Retinal pigment epithelial cell (primary cell): ENCODE data around the gene JSRP1.

Experiments used
- DNase-seq: peaks from one replicate; pipeline ENCODE4 v3.0.0-alpha.2; 2010; ENCODE audit warnings: low read depth
- H3K4me3 ChIP-seq: 2 replicates; pipeline ENCODE4 v1.5.1; 2011; ENCODE audit warnings: mild to moderate bottlenecking, low read length, control low read depth, moderate library complexity
- TF ChIP-seq, protein P1 (sequence below): conservative IDR thresholded peaks from 2 replicates; pipeline ENCODE4 v1.5.1; 2011; ENCODE audit warnings: low read depth, low read length, control low read depth, inconsistent platforms

JSRP1 gene

DNA sequence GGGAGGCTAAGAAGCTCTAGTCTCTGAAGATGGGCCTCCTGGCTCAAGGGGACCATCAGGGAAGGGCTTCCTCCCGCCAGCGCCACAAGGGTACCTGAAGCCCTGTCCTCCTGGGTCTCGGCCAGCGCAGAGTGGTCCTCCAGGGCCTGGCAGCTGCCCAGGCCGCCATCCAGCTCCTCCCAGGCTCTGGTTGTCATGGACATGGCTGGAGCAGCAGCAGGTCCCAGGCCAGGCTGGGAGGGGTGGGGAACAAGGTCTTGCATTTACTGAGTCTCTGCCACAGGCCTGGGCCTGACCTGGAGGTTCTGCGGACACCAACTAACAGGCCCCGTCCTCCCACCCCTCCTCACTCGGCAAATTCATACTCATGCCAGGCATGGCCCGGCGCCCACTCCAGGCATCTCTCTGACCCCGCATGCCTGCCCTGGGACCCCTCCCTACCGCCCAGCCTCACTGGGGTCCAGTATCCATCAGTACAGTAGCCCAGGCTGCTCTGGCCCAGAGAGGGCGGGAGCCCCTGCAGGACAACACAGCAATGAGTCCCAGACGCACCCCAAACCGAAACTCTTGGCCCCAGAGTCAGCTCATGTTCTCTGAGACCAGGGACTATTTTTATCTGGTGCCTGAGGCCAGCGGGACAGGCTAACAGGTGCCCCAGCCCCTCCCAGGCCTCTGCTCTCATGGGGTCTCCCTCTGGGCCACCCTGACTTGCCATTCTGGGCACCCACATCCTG is 938 bp downstream of the JSRP1 start:
- no peak overlapping the region for H3K4me3 ChIP-seq
- DNase-seq, result no peak
- TF ChIP-seq, protein P1, sequence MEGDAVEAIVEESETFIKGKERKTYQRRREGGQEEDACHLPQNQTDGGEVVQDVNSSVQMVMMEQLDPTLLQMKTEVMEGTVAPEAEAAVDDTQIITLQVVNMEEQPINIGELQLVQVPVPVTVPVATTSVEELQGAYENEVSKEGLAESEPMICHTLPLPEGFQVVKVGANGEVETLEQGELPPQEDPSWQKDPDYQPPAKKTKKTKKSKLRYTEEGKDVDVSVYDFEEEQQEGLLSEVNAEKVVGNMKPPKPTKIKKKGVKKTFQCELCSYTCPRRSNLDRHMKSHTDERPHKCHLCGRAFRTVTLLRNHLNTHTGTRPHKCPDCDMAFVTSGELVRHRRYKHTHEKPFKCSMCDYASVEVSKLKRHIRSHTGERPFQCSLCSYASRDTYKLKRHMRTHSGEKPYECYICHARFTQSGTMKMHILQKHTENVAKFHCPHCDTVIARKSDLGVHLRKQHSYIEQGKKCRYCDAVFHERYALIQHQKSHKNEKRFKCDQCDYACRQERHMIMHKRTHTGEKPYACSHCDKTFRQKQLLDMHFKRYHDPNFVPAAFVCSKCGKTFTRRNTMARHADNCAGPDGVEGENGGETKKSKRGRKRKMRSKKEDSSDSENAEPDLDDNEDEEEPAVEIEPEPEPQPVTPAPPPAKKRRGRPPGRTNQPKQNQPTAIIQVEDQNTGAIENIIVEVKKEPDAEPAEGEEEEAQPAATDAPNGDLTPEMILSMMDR, result no peak

DNA sequence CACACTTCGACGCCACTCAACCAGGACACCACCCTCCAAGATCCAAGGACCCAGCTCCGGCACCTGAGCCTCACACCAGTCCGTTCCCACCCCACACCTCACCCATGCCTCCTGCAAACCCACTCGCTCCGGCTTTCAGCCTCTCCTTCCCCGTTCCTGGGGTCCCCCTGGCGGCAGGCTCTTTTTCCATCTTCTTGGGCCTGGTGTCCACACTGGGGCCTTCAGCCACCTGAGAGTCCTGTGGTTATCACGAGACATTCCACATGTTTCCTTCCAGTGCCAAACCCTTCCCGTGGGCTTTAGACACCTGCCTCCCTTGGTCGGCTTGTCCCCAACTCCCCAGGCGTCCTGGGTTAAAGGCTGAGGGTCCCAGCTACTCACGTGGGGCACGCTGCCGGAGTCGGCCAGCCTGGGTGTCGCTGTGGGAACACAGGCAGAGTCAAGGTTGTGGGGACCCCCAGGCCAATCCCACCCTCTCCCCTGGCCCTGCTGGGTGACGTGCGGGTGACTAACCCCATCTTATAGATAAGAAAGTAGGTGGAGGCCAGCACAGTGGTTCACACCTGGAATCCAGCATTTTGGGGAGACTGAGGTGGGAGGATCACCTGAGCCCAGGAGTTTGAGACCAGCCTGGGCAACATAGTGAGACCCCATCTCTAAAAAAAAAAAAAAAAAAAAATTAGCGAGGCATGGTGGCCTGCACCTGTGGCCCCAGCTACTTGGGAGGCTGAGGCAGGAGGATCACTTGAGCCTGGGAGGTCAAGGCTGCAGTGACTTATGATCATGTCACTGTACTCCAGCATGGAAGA is 1.9 kb downstream of the JSRP1 start:
- H3K4me3 ChIP-seq, result no peak overlapping the region
- TF ChIP-seq, protein P1, result peak; percentile 76
- DNase-seq, result no peak

DNA sequence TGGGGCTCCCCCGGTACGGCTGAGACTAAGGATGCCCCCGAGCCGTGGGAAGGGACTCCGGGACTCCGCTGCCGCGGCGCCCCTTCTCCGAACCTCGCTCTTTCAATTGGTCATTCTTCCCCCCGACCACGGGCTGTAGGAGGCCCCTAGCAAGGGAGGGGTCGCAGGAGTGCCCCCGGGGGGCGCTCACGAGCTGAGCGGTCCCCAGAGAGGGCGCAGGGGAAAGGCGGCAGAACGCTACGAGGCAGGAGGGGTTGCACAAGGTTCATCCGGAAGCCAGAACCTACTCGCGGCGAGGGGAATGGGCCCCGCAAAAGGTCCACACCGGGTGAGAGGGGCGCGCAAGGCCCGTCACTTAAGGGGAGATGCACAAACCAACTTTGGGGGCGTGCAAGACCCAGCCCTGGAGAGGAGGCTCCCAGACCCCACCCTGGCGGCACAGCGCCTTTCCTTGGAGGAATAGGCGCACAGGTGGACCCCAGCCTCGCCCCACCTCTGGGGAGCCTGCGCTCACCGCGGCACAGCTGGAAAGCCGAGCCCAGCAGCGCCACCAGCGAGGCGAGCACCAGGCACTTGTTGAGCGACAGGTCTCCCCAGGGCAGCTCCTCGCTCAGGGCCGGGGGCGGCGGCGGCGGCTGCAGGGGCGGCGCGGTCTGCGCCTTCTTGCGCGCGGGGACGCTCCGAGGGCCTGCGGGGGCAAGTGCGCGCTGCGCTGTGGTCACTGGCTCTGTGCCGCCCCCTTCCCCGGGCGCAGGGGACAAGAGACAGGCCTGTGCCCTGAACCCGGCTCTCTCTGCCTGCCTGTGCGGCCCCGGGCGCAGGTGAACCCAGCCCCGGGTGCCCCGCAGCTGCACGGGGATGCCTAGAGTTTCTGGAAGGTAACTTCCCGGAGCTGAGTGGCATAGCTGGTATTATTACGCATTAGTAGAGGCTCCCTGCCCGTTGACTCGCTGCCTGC is 2.8 kb downstream of the JSRP1 start:
- DNase-seq, result no peak
- no peak overlapping the region for H3K4me3 ChIP-seq
- TF ChIP-seq, protein P1, result peak; percentile 33

DNA sequence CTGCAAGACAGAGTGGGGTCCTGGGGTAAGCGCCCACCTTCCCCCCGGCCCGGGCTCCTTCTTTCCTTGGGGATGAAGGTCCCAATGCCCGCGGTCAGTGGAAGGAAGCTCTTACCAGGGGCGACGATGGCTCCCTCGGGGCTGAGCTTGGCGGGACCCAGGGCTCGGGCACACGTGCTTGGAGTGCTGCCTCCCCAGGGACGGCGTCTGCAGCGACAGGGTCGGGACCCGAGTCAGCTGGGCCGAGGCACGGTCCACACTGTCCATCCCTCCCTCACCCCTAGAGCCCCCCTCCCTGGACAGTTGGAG is 3.5 kb downstream of the JSRP1 start:
- DNase-seq, result no peak
- TF ChIP-seq, protein P1, result no peak
- no peak overlapping the region for H3K4me3 ChIP-seq

DNA sequence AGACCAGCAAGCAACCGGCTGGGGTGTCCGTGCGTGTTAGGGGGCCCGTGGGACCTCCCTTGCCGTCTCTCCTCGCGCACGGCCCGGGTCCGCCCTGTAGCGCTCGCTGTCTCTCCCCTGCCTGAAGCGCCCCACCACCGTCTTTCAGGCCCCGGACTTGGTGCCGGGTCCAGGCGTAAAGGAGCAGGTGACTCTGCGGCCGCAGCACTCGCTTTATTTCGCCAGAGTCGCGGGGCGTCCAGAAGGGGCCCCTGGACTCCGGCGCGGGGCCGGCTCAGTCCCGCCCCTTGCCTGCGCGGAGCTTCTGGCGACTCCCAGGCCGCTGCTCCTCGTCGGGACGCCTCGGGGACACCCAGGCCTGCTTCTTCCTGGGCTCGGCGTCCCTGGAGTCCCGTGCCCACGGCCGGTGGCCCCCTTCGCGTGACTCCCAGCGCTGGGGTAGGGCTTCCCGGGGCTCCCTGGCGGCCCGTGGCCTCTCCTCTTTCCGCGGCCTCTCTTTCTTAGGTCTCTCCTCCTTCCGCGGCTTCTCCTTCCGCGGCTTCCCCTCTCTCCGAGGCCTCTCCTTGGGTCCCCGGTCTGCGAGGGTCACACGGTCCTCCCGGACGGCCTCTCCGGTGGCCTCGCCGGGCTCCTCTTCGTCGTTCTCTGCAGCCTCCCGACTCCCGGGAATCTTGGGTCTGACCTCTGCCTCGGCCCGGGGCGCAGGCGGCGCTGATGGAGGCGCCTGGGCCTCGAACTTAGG is 4.0 kb downstream of the JSRP1 start:
- TF ChIP-seq, protein P1, result no peak
- no peak for DNase-seq
- no peak overlapping the region for H3K4me3 ChIP-seq

DNA sequence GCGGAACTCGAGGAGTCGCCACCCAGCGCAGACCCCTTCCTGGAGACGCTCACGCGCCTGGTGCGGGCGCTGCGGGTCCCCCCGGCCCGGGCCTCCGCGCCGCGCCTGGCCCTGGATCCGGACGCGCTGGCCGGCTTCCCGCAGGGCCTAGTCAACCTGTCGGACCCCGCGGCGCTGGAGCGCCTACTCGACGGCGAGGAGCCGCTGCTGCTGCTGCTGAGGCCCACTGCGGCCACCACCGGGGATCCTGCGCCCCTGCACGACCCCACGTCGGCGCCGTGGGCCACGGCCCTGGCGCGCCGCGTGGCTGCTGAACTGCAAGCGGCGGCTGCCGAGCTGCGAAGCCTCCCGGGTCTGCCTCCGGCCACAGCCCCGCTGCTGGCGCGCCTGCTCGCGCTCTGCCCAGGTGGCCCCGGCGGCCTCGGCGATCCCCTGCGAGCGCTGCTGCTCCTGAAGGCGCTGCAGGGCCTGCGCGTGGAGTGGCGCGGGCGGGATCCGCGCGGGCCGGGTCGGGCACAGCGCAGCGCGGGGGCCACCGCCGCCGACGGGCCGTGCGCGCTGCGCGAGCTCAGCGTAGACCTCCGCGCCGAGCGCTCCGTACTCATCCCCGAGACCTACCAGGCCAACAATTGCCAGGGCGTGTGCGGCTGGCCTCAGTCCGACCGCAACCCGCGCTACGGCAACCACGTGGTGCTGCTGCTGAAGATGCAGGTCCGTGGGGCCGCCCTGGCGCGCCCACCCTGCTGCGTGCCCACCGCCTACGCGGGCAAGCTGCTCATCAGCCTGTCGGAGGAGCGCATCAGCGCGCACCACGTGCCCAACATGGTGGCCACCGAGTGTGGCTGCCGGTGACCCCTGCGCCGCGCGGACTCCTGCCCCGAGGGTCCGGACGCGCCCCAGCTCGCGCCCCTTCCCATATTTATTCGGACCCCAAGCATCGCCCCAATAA is 4.8 kb downstream of the JSRP1 start:
- DNase-seq, result no peak
- TF ChIP-seq, protein P1, result no peak
- no peak overlapping the region for H3K4me3 ChIP-seq
